HG03442 (cell line): ENCODE data around the gene NAT10.

Experiments used
- ATAC-seq: cut with Tn5 transposase; IDR thresholded peaks from one replicate; pipeline ENCODE4 v1.9.1; 2021; ENCODE audit warnings: mild to moderate bottlenecking, moderate library complexity; ENCODE audit not compliant: unreplicated experiment

Gene NAT10

DNA sequence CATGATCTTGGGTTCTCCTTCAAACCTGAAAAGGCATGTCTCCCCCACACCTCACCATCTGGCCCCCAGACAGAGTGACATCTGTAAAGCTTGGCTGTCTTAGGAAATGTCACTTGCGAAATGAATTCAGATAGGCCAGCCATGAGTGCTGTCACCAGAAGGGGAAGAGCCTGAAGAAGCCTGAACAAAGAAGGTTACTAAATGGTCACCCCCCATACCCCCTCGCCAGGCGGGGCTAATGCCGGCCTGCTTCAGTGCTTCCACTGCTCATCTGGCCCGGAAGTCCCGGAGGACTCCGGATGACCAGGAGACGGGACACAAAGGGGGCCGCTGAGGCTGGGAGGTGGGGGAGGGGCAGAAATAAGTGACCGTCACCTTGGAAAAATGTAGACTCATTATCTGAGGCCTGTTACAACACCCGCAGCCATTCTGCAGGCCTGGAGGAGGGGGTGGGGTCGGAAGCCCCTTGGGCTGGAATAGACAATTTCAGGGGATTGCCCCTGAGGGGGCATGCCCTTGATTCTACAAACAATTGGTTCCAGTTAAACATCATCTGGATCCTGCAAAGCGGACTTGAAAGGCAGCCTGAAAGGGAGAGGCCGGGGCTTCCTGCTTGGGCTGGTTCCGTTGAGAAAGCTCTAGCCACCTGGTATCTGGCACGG lies 43.2 kb downstream of the NAT10 start:
- ATAC-seq = no peak

GRCh38 chr11:34149274-34149673 lies 43.8 kb downstream of the NAT10 start:
- ATAC-seq = no peak

- no peak for ATAC-seq
These were observed 44.4 kb downstream of the NAT10 start for GRCh38 chr11:34149786-34150185.

DNA sequence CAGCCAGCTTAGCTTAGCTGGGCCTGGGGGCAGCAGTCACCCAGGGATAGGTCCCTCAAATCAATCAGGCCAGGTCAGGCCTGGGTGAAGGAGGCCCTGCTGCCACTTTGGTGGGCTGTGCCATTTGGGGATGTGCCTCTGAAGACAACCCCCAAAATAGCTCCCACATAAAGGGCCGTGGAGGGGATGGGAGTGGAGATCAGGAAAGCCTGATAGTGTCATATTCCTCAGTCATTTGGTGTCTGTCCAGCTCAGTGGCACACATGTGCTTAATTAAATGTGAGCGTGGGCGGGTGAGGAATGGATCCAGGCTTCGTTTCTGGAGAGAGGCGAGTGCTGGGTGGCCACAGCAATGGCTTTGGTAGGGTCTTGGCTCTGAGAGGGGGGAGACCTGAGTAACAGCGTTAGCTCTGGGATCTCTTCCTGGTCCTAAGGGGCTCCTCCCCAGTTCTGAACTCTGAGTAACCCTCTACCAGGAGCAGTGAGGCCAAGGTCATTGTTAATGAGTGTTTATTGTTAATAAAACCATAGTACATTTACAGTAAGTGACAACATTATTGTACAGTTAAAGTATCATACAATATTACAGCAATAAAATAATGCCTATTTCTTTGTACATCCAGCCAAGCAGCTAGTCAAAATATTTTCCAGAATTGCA lies 45.2 kb downstream of the NAT10 start:
- ATAC-seq = no peak

- no peak for ATAC-seq
These were observed 45.7 kb downstream of the NAT10 start for GRCh38 chr11:34151166-34151565.

GRCh38 chr11:34151916-34152845 lies 46.8 kb downstream of the NAT10 start:
- no peak for ATAC-seq

DNA sequence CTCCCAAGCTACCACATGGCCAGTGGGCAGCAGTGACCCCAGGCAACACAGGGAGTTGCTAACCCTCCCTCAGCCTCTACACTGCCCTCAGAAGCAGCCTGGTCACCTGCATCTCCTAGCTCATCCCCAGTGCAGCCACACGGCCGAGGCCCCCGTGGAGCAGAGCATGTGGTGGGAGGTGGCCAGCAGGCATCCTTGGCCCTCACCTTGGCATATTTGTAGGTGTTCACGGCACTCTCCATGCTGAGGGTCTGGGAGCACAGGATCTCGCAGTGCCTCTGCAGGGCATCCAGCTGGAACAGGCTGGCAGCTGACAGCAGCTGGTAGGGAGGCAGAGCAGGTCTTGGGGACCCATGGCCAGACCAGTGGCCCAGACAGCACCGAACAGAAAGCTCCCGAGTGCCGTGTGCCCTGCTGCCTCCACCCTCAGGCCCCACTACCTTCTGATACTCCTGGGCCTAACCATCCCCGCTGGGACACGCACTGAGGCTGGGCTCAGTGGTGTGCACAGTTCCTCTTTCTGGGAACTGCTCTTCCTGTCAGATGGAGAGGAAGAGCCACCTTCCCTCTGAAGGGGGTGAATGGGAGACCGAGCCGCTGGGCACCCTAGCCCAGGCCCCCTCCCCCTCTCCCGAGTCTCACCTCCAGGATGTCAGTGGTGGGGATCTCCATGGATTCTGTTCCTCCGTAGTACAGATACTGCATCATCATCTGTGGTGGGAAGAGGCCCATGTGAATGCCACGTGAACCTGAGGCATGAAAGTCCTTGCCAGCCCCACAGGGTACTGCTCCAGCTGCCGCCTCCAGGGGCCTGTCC lies 48.8 kb downstream of the NAT10 start:
- peak; percentile 64 for ATAC-seq

- ATAC-seq = no peak
These were observed 49.8 kb downstream of the NAT10 start for GRCh38 chr11:34155057-34155756.

- no peak for ATAC-seq
These were observed 50.3 kb downstream of the NAT10 start for GRCh38 chr11:34155757-34156062.

GRCh38 chr11:34157163-34157562 lies 51.7 kb downstream of the NAT10 start:
- no peak for ATAC-seq

DNA sequence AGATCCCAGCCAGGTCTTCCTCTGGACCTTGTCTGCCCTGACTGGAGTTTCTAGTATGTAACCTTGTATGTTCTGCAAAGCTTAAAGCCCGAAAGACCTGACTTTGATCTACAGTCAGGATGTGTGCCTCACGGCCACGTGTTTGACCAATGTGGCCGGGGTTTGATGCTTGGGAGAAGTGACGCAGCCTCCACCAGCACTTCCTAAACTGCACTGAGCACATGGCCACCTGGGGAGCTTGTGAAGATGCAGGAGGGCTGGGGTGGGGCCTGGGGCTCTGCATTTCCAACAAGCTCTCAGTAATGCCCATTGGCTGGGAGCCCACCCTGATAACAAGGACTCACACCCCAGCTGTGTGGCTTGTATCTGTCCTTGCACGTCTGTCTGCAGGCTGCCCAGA lies 53.2 kb downstream of the NAT10 start:
- no peak for ATAC-seq

GRCh38 chr11:34160049-34160721 lies 54.8 kb downstream of the NAT10 start:
- ATAC-seq = no peak

DNA sequence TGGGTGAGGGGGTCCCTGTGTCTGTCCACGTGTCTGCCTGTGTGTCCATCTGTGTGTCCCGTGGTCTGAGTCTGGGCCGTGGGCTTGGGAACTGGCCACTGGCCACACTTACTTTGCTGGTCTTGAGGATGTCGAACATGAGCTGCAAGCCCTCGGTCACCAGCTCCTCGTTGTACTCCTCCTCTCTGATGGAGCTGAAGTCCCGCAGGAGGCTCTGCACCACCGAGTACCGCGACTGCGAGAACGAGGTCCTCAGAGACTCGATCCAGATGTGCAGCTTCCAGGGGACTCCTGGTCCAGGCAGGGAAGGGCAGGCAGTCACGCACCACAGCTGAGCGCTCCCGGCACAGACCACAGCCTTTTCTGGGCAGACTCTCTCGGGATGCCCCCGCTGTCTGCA lies 55.4 kb downstream of the NAT10 start:
- ATAC-seq = no peak

DNA sequence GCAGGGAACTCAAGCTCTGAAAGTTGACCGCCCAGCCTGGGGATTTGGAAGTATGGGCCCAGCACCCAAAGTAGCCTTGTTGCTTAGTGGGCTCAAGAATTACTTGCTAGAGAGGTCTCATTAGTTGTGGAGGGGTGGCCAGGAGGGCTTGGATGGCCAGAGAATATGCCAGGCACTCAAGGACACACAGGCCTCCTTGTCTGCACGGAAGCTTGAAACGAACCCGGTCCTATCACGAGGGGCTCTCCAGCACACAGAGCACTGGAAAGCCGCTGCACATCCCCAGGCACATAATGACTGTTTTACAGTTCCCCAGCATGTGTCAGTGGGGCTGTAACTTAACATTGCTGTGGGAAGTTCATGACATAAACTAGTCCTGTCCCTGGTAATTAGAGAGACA lies 55.9 kb downstream of the NAT10 start:
- no peak for ATAC-seq

DNA sequence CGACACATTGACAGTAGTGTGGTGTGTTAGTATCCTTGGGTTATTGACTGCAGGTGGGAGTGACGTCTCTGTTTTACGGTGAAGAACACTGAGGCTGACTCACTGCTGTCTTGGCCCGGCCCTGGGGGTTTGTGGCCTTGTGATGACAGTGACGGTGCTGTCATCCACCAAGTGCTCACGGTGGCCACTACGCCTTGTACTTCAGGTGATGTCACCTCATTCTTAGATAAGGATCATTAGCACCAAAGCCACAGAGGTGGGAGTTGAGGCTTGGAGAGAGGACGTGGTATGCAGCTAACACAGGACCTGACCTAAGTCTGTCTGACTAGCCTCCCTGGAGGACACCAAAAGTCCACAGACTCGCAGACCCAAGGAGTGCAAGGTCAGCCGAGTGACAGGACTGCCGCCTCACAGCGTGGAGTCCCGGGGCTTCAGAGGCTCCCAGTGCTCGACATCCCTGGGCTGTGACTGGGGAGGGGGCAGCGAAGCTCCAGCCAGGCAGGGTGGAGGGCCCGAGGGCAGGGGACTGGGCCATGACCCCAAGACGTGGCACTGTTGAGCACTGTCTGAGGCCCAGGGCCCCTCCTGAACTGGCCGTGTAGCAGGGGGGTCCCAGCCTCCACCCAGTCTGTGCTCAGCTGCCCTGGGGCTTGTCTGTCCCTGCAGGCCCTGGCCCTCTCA lies 56.5 kb downstream of the NAT10 start:
- no peak for ATAC-seq

- no peak for ATAC-seq
These were observed 57.0 kb downstream of the NAT10 start for GRCh38 chr11:34162493-34162820.

GRCh38 chr11:34162856-34163255 lies 57.4 kb downstream of the NAT10 start:
- ATAC-seq = no peak

GRCh38 chr11:34165121-34165520 lies 59.7 kb downstream of the NAT10 start:
- ATAC-seq = no peak

GRCh38 chr11:34165786-34166555 lies 60.5 kb downstream of the NAT10 start:
- no peak for ATAC-seq
